Raji (cell line): ENCODE measurements around the gene FAM20C.

ENCODE experiments used
- POLR2A ChIP-seq: IDR thresholded peaks from 2 replicates; pipeline ENCODE4 v1.6.1; 2011; ENCODE audit warnings: low read depth, low read length, control low read depth; ENCODE audit not compliant: insufficient read depth

The FAM20C gene

GRCh38 chr7:205115-206010, 13.0 kb downstream of the FAM20C start:
- no peak for TF ChIP-seq POLR2A

GRCh38 chr7:207418-208129, 15.2 kb downstream of the FAM20C start:
- TF ChIP-seq POLR2A = no peak

GRCh38 chr7:208130-208673, 15.8 kb downstream of the FAM20C start:
- no peak for TF ChIP-seq POLR2A

- TF ChIP-seq POLR2A = no peak
Measured at GRCh38 chr7:208816-209215, 16.4 kb downstream of the FAM20C start.

- TF ChIP-seq POLR2A = no peak
Measured at GRCh38 chr7:209416-209815, 17.0 kb downstream of the FAM20C start.

- no peak for TF ChIP-seq POLR2A
Measured at GRCh38 chr7:209906-210305, 17.5 kb downstream of the FAM20C start.

- TF ChIP-seq POLR2A = no peak
Measured at GRCh38 chr7:210401-210925, 18.1 kb downstream of the FAM20C start.

GRCh38 chr7:211033-211714, 18.8 kb downstream of the FAM20C start:
- TF ChIP-seq POLR2A = no peak

- no peak for TF ChIP-seq POLR2A
Measured at GRCh38 chr7:211715-212058, 19.3 kb downstream of the FAM20C start.

- TF ChIP-seq POLR2A = no peak
Measured at GRCh38 chr7:212754-213153, 20.4 kb downstream of the FAM20C start.

GRCh38 chr7:213324-213993, 21.1 kb downstream of the FAM20C start:
- TF ChIP-seq POLR2A = no peak

- no peak for TF ChIP-seq POLR2A
Measured at GRCh38 chr7:214410-215212, 22.2 kb downstream of the FAM20C start.

GRCh38 chr7:216360-217300, 24.3 kb downstream of the FAM20C start:
- TF ChIP-seq POLR2A = no peak
